HUES48 (cell line): ENCODE measurements around the gene INTS11.

Experiments used
- H3K27ac ChIP-seq: one replicate; pipeline ENCODE4 v1.7.0; 2013; ENCODE audit warnings: low read depth, low read length, inconsistent platforms
- H3K27me3 ChIP-seq: 2 replicates; pipeline ENCODE4 v1.6.1; 2013; ENCODE audit warnings: mild to moderate bottlenecking, low read length; ENCODE audit not compliant: control insufficient read depth, insufficient read depth
- H3K36me3 ChIP-seq: 2 replicates; pipeline ENCODE4 v1.6.1; 2013; ENCODE audit warnings: low read length; ENCODE audit not compliant: control insufficient read depth, insufficient read depth
- H3K4me1 ChIP-seq: 2 replicates; pipeline ENCODE4 v1.6.1; 2013; ENCODE audit warnings: mild to moderate bottlenecking, low read length; ENCODE audit not compliant: control insufficient read depth, insufficient read depth
- H3K4me3 ChIP-seq: 2 replicates; pipeline ENCODE4 v1.5.1; 2013; ENCODE audit warnings: mild to moderate bottlenecking, low read depth, low read length
- H3K9ac ChIP-seq: 2 replicates; pipeline ENCODE4 v1.6.1; 2013; ENCODE audit warnings: mild to moderate bottlenecking, low read depth, low read length, moderate library complexity
- H3K9me3 ChIP-seq: 2 replicates; pipeline ENCODE4 v1.6.1; 2013; ENCODE audit warnings: low read length; ENCODE audit not compliant: control insufficient read depth, insufficient read depth

Gene INTS11

DNA sequence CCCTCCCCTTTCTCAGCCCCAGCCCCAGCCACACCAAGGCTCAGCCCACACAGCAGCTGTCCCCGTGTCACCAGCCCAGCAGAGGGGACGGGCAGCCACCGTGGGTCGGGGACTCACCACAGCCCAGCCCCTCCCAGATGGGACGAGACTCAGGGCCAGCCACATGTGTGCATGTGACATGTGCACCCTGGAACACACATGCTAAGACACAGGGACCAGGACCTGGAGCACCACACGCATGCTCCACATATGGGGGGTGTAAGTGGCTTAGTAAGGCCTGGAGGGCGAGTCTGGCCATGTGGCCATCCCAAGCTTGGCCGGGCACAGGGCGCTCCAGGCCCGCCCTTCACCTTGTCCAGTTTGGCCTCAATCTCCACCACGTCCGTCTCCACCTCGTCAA, 20.7 kb downstream of the INTS11 start:
- Histone ChIP-seq H3K9ac (no peak overlapping the region), H3K27ac (no peak overlapping the region), H3K9me3 (no peaks in the 10 kb centered on the region), H3K27me3 (no peaks in the 10 kb centered on the region; the same call in 1 of the 2 replicates), H3K4me3 (no peak overlapping the region), H3K36me3 (no peaks in the 10 kb centered on the region), H3K4me1 (peaks cover 29% of the 10 kb centered on the region)

DNA sequence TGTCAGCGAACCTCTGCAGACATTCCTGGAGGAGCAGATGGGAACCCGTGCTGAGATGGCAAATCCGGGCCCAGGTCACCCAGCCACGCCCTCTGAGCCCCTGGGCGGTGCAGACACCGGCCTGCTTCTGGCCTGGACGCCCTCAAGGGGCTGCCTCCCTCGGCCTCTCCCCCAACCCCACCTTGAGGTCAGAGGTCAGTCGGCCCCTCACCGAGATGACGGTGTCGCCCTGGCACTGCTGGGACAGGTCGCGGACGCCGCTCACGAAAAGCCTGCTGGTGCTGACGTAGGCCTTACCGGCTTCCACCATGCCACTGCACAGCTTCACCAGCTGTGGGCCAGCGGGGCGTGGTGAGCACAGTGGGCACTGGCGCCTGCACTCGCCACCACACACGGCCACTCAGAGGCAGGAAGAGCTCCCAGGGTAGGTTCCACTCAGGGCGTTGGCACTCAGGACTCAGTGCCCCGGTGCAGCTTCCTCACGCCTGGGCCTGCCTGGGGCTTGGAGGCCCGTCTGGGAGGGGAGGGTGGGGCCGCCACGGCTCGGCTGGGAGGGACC, 21.4 kb downstream of the INTS11 start:
- Histone ChIP-seq H3K27me3 (no peaks in the 10 kb centered on the region; the same call in 1 of the 2 replicates), H3K9ac (no peak overlapping the region), H3K9me3 (no peaks in the 10 kb centered on the region), H3K36me3 (no peaks in the 10 kb centered on the region), H3K27ac (no peak overlapping the region), H3K4me3 (no peak overlapping the region), H3K4me1 (peaks cover 29% of the 10 kb centered on the region)

DNA sequence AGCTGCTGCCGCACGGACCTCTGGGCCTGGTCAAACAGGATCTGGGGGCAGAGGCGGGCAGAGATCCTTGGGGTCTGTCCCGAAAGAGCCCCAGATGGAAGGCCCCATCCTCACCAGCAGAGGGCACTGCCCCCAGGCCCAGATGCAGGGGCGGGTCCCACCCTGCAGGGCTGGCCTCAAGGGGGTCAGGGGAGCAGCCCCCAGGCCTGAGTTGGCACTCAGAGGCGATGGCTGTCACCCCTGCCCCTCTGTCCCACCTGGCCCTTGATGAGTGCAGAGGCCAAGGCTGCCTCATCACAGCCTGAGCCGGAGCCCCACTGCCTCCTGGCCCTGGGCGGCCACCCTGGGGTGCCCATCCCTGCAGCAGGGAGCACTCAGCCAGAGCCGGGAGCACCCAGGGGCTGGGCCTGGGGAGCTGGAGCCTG, 22.4 kb downstream of the INTS11 start:
- Histone ChIP-seq H3K36me3 (no peaks in the 10 kb centered on the region), H3K9me3 (no peaks in the 10 kb centered on the region), H3K4me1 (peaks cover 26% of the 10 kb centered on the region), H3K27me3 (no peaks in the 10 kb centered on the region; the same call in 1 of the 2 replicates), H3K9ac (no peak overlapping the region), H3K4me3 (no peak overlapping the region), H3K27ac (no peak overlapping the region)

DNA sequence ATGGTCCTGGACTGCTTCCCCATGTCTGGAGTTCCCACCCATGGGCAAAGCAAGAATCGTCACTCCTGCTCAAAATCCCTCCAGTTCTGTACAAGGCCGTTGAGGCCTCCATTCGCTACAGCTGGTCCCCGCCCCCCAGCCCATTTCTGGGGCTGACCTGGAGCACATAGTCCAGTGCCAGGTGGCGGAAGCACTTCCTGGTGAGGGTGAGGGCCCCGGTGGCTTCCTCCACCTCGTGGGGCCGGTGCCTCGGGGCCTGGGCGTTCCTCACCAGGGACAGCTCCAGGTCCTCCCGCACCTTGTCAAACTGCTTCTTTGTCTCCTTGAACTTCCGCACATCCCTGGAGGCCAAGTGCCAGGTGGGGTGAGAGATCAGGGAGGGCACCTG, 24.1 kb downstream of the INTS11 start:
- Histone ChIP-seq H3K36me3 (no peaks in the 10 kb centered on the region), H3K4me1 (peaks cover 11% of the 10 kb centered on the region)

DNA sequence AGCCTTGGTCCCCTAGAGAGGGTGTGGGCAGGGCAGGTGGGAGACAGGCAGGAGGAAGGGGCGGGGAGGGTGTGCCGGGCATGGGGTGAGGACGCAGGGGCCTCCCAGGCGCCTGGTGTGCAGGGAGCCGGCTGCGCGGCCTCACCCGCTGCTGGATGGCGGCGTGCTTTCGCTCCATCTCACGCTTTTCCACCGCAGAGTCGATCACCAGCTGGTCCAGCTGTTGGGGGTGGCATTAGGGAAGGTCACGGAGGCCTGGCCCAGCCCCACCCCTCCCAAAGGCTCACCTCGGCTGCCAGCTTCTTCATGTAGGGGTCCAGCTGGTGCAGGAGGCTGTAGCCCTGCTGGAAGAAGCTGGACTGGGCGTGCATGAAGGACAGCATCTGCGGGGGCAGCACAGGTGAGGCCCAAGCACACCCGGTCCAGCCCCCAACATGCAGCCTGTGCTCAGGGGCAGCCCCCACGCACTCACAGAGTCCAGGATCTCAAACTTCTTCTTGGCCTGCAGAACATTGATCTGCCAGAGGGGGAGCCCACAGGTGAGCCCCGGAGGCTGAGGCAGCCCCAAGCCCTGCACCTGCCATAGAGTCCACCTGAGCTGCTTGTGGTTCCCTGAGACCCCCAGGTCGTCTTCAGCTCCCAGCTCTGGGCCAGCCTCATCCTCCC, 24.6 kb downstream of the INTS11 start:
- H3K4me3 ChIP-seq = no peak overlapping the region
- no peaks in the 10 kb centered on the region for H3K27me3 ChIP-seq
- no peak overlapping the region for H3K9ac ChIP-seq
- no peaks in the 10 kb centered on the region for H3K9me3 ChIP-seq
- H3K27ac ChIP-seq = no peak overlapping the region
- H3K36me3 ChIP-seq = no peaks in the 10 kb centered on the region
- peaks cover 6% of the 10 kb centered on the region for H3K4me1 ChIP-seq

More for the DNA sequence above, 24.1 kb downstream of the INTS11 start:
- Histone ChIP-seq H3K27ac (no peak overlapping the region), H3K4me3 (no peak overlapping the region), H3K9ac (no peak overlapping the region), H3K27me3 (no peaks in the 10 kb centered on the region), H3K9me3 (no peaks in the 10 kb centered on the region)

DNA sequence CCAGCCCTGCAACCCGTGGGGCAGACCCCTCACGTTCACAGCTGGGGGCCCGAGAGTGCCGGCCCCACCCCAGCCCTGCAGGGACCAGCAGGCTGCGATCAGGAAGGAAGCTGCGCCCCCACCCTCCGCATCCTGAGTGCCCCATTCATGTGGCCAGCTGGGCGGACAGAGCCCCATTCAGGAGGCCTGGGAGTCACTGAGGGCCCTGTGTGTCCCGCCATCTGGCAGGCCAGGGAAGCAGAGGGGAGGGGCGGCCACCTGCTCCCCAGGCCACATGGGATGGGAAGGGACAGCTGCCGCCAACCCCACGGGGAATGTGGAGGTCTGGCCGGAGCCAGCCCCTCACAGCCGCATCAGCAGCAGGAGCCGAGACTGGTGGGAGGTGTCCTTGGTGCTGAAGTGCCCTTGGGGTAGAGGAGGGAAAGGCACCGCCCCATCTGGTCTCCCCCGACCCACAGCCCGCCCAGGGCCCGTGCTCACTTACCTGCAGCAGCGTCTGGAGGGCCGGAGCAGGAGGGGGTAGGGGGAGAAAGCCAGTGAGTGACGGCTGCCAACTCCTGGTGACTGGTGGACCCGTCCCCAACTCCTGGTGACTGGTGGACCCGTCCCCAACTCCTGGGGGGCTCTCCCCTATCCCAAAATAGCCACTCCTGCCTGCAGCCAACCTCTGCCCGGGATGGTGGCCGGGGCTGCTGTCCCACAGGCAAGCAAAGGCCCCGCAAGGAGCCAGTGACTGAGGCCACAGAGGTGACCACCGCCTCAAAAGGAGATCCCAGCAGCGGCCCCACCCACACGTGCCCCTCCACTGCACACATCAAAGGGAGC, 25.4 kb downstream of the INTS11 start:
- Histone ChIP-seq H3K4me3 (no peak overlapping the region), H3K36me3 (no peaks in the 10 kb centered on the region), H3K9me3 (no peaks in the 10 kb centered on the region), H3K4me1 (no peaks in the 10 kb centered on the region), H3K27me3 (no peaks in the 10 kb centered on the region), H3K27ac (no peak overlapping the region), H3K9ac (no peak overlapping the region)

DNA sequence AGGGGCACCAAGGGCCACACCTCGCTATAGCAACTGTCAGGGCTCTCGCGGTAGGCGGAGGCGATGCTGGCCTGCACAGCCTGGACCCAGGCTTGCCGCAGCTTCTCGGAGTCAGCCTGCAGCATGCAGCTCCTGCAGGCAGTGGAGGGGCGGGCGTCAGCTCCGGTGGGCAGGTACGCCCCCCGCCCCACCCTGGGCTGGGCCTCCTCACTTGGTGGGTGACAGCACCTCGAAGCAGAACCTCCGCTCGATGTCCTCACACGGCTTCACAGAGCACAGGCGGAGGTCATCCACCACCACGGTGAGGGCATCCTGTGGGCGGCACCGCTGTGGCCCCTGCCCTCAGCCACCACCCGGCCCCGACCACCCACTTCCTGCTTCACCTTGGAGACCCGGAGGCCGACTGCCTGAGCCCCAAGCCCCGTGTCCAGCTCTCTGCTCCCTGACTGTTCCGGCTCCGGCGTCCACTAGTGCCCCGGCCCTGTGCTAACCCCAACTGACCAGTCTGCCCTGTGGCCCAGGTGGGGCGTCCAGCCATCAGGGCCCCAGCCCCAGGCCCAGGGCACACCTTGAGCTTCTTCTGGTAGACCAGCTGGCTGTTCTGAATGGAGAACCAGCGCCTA, 26.5 kb downstream of the INTS11 start:
- H3K9me3 ChIP-seq = no peaks in the 10 kb centered on the region
- H3K4me3 ChIP-seq = no peak overlapping the region
- H3K36me3 ChIP-seq = no peaks in the 10 kb centered on the region
- H3K27me3 ChIP-seq = no peaks in the 10 kb centered on the region
- no peaks in the 10 kb centered on the region for H3K4me1 ChIP-seq
- no peak overlapping the region for H3K27ac ChIP-seq
- no peak overlapping the region for H3K9ac ChIP-seq

DNA sequence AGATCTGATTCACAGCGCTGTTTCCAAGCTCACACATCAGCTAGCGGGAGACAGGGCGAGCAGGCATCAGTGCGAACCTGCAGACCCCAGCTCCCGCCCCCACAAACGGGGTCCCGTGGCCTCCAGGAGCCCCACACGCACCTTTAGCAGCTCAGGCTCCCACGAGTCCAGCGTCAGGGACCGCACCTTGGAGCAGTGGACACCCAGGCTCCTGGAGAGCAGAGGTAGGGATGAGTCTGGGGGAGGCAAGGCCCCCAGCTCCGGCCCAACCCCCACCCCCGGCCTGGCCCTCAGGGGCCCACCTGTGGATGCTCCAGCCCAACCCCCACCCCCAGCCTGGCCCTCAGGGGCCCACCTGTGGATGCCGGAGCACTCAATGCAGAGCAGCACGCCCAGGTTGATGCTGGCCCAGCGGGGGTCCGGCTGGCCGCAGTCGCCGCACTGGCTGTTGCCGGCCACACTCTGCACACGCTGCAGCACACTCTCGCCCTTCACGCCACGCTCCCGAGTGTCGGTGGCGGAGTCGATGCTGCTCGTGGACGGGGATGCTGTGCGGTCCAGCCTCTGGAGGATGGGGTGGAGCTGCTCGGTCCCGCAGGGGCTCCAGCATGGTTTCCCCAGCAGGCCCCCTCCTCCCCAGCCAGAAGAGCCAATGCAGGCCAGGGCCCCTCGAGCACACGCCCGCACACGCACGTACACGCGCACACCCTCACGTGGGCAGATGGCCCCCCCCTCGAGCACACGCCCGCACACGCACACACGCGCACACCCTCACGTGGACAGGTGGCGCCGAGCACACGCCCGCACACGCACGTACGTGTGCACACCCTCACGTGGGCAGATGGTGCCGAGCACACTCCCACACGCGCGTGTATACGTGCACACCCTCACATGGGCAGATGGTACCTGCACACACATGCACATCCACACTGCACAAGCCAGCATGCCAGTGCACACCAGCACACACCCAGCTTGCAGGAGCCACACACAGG, 28.1 kb downstream of the INTS11 start:
- Histone ChIP-seq H3K4me3 (no peak overlapping the region), H3K27ac (no peak overlapping the region), H3K9me3 (no peaks in the 10 kb centered on the region), H3K9ac (no peak overlapping the region), H3K27me3 (no peaks in the 10 kb centered on the region), H3K36me3 (no peaks in the 10 kb centered on the region), H3K4me1 (no peaks in the 10 kb centered on the region)

DNA sequence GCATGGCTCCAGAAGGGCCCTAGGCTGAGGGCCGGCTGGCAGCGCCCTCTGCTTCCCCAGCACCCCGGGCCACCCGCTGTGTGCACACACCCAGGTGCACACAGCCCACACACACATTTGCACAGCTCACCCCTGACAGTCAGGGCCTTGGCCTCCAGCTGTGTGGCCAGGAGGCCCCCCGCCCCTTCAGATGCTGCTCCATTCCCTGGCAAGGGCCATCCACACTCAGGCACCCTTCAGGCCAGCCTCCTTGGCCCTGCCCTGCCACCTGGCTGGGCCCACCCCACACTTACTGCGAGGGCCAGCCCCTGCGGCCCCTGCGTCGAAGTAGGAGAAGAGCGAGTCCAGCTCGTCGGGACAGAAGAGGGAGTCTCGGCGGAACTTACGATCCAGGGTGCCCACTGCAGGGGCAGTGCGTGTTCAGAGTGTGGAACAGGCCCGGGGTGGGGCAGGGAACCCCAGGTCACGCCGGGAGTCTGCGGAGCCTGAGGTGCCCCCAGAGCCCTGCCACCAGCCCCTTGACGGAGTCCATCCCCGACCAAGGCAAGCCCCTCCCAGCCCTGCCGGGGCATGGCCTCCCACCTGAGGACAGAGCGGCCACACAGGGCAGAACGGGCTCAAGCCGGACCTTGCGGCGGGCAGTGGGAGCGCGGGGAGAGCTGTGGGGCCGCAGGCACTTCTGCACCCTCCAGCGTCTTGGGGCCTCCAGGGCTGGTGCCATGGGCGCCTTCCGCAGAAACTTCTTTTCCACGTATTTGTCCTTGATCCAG, 29.1 kb downstream of the INTS11 start:
- no peaks in the 10 kb centered on the region for H3K4me1 ChIP-seq
- no peak overlapping the region for H3K27ac ChIP-seq
- H3K27me3 ChIP-seq = no peaks in the 10 kb centered on the region

More for the DNA sequence above, 29.1 kb downstream of the INTS11 start:
- no peak overlapping the region for H3K4me3 ChIP-seq
- H3K9ac ChIP-seq = no peak overlapping the region
- H3K36me3 ChIP-seq = no peaks in the 10 kb centered on the region
- no peaks in the 10 kb centered on the region for H3K9me3 ChIP-seq
